HG03575 (cell line): Measurements from ENCODE around the gene CENATAC.
"Not testable (repeated sequence)": the region's sequence is repeated elsewhere in the genome, so short reads cannot be mapped to it uniquely, and the experiment has no call there.

ENCODE experiments used
- ATAC-seq: cut with Tn5 transposase; IDR thresholded peaks from one replicate; pipeline ENCODE4 v1.9.1; 2021; ENCODE audit not compliant: unreplicated experiment, insufficient number of reproducible peaks, low FRiP score; ENCODE audit errors: extremely low read depth

CENATAC gene, protein sequence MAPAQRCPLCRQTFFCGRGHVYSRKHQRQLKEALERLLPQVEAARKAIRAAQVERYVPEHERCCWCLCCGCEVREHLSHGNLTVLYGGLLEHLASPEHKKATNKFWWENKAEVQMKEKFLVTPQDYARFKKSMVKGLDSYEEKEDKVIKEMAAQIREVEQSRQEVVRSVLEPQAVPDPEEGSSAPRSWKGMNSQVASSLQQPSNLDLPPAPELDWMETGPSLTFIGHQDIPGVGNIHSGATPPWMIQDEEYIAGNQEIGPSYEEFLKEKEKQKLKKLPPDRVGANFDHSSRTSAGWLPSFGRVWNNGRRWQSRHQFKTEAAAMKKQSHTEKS

DNA sequence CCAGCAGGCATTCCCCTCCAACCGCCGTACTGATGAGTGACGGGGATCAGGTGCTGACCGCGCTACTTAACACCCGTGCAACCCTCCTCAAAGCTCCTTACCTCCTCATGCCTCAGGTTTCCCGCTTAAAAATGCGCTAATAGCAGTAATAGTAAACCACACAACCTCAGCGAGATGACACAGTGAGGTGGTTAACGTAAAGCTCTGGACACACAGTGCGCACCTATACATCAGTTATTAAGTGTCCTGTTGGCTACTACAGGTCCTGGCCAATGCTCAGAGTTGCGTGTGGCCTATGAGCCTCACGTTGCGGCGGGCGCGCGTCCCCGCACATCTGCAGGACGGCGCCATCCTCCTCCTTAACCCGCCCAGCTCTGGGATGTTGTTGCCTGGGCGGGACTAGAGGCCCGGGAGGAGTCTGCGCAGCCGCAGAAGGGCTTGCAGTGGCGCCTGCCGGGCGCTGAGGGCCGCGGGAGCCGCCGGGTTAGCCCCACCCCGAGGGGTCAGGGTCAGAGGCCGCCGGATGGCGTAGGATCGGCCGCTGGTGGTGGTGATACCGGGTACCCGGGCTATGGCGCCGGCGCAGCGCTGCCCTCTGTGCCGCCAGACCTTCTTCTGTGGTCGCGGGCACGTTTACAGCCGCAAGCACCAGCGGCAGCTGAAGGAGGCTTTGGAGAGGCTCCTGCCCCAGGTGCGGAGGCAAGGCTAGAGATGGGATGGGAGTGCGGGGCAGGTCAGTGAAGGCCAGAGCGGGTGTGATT, at the start of gene CENATAC:
Gene CENATAC (plus strand): TSS at position 512 of the 761 bp plus-strand sequence. CDS start 60 bp downstream, at position 572.
- peak; percentile 43 for ATAC-seq

DNA sequence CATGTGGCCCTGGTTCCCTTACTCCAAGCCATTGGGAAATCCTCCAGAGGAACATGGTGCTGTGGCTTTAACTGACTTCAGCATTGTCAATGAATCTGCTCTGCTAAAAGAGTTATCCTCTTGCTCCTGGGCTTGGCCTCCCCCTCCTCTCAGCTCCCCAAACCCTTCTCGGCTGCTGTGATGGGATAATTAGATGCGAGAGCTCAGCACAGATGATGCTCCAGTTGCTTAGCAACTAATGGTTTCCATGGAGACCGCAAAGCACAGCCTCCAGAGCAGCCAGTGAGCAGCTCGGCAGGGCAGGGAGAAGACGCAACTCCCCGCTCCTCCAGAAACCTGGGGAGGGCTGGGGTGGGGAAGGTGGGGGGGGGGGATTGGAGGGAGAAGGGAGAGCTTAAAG, 44.7 kb upstream of the CENATAC start:
- no peak for ATAC-seq

DNA sequence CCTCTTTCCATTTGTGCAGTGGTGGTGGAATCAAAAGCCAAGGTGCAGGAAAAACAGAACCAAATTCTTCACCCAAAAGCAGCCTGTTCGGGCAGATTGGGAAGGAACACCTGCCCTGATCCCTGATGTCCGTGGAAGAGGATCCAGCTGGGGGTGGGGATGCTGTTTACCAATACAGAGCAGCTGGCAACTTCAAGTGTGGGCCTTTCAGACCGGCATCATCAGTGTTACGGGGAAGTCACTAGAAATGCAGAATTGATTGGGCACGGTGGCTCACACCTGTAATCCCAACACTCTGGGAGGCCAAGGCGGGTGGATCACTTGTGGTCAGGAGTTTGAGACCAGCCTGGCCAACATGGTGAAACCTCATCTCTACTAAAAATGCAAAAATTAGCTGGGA, 44.0 kb upstream of the CENATAC start:
- ATAC-seq, result not testable (repeated sequence)

DNA sequence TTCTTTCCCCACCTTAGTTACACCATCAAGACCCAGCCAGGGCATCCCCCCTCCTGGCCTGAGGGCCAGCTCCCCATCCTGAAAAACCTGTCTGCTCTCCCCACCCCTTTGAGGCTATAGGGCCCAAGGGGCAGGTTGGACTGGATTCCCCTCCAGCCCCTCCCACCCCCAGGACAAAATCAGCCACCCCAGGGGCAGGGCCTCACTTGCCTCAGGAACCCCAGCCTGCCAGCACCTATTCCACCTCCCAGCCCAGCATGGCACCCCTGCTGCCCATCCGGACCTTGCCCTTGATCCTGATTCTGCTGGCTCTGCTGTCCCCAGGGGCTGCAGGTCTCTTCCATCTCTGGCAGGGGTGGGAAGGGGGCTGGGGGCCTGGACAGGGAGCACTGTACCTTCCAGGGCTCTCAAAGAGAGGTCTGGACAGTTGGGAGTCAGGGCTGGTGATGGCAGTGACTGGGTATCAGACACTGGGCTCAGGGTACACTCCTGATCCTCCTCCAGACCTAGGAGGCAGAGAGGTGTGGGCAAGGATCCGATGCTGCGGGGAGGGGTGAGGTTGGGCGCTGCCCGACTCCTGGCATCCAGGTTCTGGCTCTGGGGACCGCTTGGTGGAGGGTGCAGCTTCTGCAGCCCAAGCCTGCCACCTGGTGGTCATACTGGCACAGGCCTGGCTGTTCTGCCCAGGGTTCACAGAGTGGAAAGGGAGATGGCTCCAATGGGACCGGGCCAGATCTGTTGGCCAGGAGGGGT, 41.7 kb upstream of the CENATAC start, which contains the start of gene UPK2:
Gene UPK2 (plus strand): TSS at position 205 of the 753 bp plus-strand sequence. CDS start 53 bp downstream, at position 258.
- no peak for ATAC-seq

DNA sequence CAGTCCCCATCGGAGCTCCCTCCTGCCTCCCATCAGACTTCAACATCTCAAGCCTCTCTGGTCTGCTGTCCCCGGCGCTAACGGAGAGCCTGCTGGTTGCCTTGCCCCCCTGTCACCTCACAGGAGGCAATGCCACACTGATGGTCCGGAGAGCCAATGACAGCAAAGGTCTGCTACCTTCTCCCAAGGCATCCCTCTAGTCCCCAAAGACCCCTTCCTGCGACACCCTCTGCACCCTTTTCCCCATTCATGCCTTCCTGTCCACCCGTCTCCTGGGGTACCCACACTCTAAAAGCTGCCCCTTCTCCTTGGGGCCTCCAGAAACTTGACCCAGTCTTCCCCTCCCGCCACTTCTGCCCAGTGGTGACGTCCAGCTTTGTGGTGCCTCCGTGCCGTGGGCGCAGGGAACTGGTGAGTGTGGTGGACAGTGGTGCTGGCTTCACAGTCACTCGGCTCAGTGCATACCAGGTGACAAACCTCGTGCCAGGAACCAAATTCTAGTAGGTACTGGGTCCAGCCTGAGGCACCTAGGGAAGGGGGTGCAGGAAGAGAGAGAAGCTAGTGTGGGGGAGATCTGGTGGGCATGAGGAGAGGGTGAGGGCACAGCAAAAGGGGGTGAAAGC, 41.0 kb upstream of the CENATAC start:
- ATAC-seq, result no peak

DNA sequence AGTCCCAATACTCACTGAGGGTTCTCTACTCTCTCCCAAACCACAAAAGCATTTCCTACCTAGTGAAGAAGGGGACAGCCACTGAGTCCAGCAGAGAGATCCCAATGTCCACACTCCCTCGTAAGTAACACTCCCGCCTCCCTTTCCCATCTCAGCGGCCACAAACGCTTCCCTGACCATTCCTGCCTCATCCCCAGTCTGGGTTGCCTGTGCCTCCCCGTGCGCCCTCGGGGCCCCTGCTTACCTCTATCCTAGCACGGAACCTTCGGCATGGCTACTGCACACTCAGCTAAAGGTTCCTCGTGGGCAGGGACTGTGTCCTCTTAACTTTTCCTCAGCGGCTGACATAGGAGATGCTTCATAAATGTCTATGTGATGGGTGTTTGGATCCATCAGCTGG, 40.4 kb upstream of the CENATAC start:
- ATAC-seq, result no peak

DNA sequence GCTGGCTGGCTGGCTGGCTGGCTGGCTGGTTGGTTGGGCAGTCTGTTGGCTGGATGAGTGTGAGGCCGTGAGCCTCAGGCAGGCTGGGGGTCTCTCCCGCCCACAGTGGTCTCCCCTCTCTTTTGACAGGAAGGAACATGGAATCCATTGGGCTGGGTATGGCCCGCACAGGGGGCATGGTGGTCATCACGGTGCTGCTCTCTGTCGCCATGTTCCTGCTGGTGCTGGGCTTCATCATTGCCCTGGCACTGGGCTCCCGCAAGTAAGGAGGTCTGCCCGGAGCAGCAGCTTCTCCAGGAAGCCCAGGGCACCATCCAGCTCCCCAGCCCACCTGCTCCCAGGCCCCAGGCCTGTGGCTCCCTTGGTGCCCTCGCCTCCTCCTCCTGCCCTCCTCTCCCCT, 40.0 kb upstream of the CENATAC start:
- ATAC-seq, result no peak

DNA sequence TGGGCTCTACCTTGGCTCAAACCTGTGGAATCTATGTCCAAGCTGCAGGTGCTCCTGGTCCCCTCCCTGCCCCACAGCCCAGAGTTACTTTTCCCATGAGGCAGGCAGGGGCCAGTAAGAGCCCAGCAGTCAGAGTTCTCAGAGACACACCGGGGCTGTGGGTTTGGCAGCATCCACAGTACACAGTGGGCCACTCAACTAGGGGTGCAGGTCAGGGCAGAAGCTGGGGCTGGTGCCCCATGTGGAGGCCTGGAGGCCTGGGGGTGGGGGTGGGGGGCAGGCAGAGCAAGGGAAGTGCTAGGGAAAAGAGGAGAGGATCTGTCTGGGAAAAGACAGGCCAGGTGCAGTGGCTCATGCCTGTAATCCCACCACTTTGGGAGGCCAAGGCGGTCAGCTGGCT, 39.4 kb upstream of the CENATAC start:
- ATAC-seq, result no peak

DNA sequence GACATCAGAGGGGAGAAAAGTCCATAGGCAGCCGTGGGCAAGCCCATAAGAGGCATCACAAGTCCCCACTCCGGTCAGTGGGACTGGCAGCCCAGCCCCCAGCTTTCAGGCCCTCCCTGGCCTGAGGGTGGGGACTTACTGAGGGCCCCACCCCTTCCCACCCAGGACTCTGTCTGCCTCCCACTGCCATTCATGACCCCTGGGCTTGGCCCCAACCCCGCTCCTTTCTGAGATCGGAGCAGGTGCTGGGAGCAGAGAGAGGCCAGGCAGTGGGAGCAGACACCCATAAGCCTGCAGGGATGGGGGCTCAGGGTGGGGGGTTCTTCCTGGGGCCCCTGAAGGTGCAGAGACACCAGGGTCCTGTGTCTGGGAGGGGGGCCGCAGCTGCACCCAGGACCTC, 36.7 kb upstream of the CENATAC start:
- ATAC-seq, result no peak

DNA sequence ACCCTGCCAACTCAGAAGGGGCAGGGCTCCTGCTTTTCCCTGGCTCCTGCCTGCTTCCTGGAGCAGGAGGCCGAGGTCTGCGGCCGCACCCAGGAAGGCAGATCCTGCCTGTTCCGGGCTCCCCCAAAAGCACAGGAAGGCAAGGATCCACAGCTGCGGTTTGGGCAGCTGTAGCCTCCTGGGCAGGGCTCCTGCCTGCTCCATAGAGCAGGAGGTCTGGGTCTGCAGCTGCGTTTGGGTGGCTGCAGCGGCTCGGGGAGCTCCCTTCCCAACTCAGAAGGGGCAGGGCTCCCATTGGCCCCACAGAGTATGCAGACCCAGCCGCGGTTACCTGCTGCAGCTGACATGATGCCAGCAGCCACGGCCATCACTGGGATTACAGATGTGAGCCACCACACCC, 36.3 kb upstream of the CENATAC start:
- ATAC-seq, result no peak

DNA sequence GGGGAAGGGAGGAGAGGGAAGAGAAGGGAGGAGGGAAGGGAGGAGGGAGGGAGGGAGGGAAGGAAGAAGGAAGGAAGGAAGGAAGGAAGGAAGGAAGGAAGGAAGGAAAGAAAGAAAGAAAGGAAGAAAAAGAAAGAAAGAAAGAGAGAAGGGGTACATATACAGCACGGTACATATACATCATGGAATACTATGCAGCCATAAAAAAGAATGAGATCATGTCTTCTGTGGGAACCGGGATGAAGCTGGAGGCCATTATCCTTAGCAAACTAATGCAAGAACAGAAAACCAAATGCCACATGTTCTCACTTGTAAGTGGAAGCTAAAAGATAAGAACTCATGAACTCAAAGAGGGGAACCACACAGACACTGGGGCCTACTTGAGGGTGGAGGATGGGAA, 28.4 kb upstream of the CENATAC start:
- not testable (repeated sequence) for ATAC-seq

DNA sequence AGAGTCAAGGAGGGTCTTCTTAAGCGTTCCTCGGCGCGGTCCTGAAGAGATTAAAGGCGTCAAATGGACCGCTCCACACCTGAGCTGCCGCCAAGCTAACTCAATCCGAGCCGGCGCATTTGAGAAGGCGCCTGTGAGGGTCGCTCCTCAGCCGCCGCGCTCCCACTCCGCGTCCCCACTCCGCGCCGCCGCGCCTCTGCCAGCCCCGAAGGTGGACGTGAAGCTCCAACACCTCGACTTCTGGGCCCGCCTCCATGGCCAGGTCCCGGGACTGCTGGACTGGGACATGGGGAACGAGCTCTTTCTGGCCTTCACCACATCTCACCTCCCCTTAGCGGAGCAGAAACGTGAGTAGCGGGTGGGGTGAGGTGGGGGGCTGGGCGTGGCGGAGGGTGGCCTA, 26.3 kb upstream of the CENATAC start, which contains the start of gene FOXR1:
Gene FOXR1 (plus strand): TSS at position 116 of the 400 bp plus-strand sequence. CDS start 171 bp downstream, at position 287.
- no peak for ATAC-seq

DNA sequence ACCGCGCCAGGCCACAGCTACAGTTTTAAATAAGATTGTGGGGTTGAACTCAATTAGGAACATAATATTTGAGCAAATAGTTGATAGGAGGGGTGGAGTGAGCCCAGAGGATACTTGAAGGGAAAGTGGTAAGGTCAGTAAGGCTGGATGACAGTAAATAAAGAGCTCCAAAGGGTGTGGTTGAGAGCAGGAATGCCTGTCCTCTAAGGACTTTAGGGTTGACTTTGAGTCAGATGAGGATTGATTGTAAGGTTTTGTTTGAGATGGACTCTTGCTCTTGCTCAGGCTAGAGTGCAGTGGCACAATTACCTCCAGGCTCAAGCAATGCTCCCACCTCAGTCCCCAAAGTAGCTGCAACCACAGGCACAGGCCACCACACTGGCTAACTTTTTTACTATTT, 24.0 kb upstream of the CENATAC start:
- ATAC-seq, result no peak

DNA sequence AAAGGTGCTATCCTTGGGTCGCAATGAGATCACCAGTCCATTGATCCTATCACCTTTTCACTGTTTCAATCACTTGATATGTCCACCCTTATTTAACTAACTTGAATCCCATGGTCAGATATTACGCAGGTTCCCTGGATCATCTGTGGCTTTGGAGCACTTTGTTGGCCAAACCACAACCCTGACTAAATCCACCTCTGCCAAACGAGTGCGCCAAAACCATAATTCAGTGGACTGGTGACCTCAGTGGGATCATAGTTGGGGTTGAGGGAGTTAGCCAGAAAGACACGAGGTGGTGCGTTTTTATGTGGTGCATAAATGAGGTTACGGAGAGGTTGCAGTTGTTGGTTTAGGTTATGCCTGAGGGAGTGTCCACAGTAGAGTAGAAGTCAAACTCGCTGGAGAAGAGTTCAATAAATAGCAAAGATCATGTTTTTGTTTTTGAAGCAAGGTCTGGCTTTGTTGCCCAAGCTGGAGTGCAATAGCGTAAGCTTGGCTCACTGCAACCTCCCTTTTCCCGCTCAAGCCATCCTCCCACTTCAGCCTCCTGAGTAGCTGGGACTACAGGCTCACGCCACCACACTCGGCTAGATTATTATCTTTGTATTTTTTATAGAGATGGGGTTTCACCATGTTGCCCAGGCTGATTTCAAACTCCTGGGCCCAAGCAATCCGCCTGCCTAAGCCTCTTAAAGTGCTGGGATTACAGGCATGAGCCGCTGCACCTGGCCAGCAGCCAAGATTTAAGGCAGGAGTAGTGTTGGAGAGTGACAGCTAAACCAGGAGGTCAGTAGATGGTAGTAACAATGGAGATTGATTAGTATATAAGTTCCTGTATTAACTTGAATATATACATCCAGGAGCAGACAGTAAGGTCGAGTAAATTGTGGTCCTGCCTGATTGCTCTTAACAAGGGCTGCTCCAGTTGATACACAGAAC, 21.9 kb upstream of the CENATAC start:
- no peak for ATAC-seq

DNA sequence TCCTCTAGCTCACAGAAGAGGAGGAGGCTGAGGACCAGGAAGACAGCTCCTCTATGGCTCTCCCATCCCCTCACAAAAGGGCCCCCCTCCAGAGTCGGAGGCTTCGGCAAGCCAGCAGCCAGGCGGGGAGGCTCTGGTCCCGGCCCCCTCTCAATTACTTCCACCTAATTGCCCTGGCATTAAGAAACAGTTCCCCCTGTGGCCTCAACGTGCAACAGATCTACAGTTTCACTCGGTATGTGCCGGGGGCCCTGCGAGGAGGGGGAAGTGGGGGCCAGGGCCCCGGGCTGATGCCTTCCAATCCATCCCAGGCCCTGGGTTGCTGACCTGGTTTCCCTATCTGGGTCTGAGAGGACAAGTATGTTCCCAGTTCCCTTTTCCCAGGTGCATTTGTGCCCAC, 18.5 kb upstream of the CENATAC start:
- no peak for ATAC-seq

DNA sequence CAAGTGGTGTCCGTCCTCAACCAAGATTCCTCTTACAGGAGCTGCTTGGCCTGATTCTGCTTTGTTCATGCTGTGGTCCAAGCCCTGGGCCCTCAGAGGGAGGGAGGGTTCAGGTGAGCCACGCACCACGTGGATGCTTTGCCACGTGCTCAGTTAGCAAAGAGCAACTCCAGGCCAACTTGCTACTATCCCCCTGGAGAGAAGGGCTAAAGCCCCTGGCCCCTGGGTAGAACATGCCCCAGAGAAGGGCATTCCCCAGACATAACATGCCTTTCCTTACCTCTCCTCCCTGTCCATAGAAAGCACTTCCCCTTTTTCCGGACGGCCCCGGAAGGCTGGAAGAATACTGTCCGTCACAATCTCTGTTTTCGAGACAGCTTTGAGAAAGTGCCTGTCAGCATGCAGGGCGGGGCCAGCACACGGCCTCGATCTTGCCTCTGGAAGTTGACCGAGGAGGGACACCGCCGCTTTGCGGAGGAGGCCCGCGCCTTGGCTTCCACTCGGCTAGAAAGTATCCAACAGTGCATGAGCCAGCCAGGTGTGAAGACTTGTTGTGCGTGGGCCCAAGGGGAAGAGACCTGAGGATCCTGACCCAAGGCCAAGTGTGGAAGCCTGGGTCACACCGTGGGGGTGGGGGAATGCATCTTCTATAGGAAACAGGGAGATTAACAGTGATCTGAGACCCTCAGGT, 17.6 kb upstream of the CENATAC start:
- no peak for ATAC-seq

DNA sequence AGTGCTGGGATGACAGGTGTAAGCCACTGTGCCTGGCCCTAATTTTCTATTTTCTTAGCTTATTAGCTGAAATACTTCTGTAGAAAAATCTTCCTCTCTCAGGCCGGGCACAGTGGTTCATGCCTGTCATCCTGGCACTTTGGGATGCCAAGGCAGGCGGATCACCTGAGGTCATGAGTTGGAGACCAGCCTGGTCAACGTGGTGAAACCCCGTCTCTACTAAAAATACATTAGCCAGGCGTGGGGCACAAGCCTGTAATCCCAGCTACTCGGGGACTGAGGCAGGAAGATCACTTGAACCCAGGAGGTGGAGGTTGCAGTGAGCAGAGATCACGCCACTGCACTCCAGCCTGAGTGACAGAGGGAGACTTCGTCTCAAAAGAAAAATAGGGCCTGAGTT, 13.6 kb upstream of the CENATAC start:
- not testable (repeated sequence) for ATAC-seq

DNA sequence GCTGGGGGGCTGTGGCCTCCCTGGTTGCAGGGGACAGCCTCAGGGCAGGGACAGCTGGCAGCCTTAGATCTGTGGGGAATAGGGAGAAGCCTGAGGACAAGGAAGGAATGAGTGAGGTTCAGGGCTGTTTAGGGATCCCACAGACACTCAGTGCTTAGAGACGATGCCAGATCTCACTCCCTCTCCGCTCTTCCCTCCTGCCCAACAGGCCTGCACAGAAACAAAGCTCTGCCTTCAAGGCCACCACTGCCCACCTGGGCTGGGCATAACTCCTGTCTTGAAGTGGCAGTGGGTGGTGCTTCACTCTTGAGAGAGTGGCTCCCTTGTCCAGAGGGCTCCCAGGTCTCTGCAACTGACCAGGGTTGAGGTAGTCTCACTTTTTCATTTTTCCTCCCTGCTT, 13.1 kb upstream of the CENATAC start:
- ATAC-seq, result no peak
